HepG2 (cell line): ENCODE results near the gene GSAP. TPM values are rescaled to one million over a fixed set of nuclear protein-coding genes. Genes with fewer than 3 reads are reported as not detected.

Experiments used
- ERF ChIP-seq: IDR thresholded peaks from 2 replicates; pipeline ENCODE4 v1.6.1; 2018; ENCODE audit warnings: missing biosample characterization, missing genetic modification reagents
- HOXD1 ChIP-seq: sonication (generic); formaldehyde crosslinking; IDR thresholded peaks from 2 replicates; pipeline ENCODE4 v1.5.0; 2020; ENCODE audit warnings: missing genetic modification reagents
- PHF20 ChIP-seq: sonication (generic); formaldehyde crosslinking; IDR thresholded peaks from 2 replicates; pipeline ENCODE4 v1.5.0; 2020; ENCODE audit warnings: mild to moderate bottlenecking, missing genetic modification reagents
- ZFP36 ChIP-seq: fragments of 150-350 bp; IDR thresholded peaks from 2 replicates; pipeline ENCODE4 v1.6.1; 2018; ENCODE audit warnings: borderline replicate concordance, low read length, low read depth; ENCODE audit not compliant: partially characterized antibody
- ZNF431 ChIP-seq: sonication (generic); formaldehyde crosslinking; IDR thresholded peaks from 2 replicates; pipeline ENCODE4 v1.9.0; 2022; ENCODE audit warnings: missing genetic modification reagents, low read depth, mild to moderate bottlenecking, borderline replicate concordance
- ZNF75D ChIP-seq: sonication (generic); formaldehyde crosslinking; IDR thresholded peaks from 2 replicates; pipeline ENCODE4 v1.8.1; 2023; ENCODE audit warnings: missing genetic modification reagents, mild to moderate bottlenecking, borderline replicate concordance
- polyA plus RNA-seq, 8 experiments: library from polyadenylated mRNA; depleted of rRNA in 3 of 8; stranded (reverse) in 7 of 8; unstranded in 1 of 8; fragments of >200 nt; fragmentation: Illumina TruSeq in 4 of 8; extraction: Trizol in 4 of 8; gene quantifications; 2 replicates each; pipeline versions ENCODE4 v1.2.1 to v1.2.3, GENCODE V29; 2011 to 2016; ENCODE audit warnings: low read depth in 4 of 8, missing spikeins in 1 of 8, mixed read lengths in 1 of 8; ENCODE audit not compliant: insufficient read depth in 1 of 8
- total RNA-seq, 5 experiments: library from RNA; depleted of rRNA; stranded (reverse); fragments of >200 nt; fragmentation: Illumina TruSeq; extraction: Trizol; gene quantifications; 2 replicates each; pipeline ENCODE4 v1.2.3, GENCODE V29; 2016; ENCODE audit warnings: low read depth in 1 of 5
- TF ChIP-seq, protein P1 (sequence below): sonication (generic); formaldehyde crosslinking; IDR thresholded peaks from 2 replicates; pipeline ENCODE4 v1.5.1; 2020; ENCODE audit warnings: missing genetic modification reagents, mild to moderate bottlenecking, borderline replicate concordance
- TF ChIP-seq, protein P2 (sequence below): sonication (generic); formaldehyde crosslinking; IDR thresholded peaks from 2 replicates; pipeline ENCODE4 v1.4.0; 2020; ENCODE audit warnings: missing genetic modification reagents, borderline replicate concordance
- TF ChIP-seq, protein P3 (sequence below): sonication (generic); formaldehyde crosslinking; IDR thresholded peaks from 2 replicates; pipeline ENCODE4 v1.5.0; 2020; ENCODE audit warnings: mild to moderate bottlenecking, missing genetic modification reagents, moderate library complexity
- TF ChIP-seq, protein P4 (sequence below): sonication (generic); formaldehyde crosslinking; IDR thresholded peaks from 2 replicates; pipeline ENCODE4 v1.4.0; 2020; ENCODE audit warnings: missing genetic modification reagents
- TF ChIP-seq, protein P5 (sequence below): sonication (generic); formaldehyde crosslinking; IDR thresholded peaks from 2 replicates; pipeline ENCODE4 v1.9.0; 2021; ENCODE audit warnings: missing genetic modification reagents, borderline replicate concordance

GSAP gene
- total and polyA plus RNA-seq, 2 of the 13 experiments (the other 11 are each of a cell fraction or from before 2014, with no cell fraction given): 34.6 to 40.6 TPM

DNA sequence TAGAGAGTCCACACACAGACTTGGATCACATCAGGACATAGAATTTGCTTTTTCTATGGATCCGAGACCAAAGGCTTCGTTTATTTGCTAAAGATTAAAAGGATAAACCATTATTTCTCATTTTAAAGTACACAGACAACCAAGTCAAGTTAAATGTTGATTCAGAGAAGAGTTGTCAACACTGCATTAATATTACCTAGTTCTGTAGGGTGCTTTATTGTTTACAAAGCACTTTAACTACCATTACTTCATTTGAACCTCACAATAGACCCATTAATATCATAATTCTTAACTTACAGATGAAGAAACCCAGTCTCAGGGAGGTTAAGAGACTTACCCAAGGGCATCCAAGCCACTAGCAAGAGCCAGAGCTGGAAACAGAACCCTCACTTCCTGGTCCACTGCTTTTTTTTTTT is 43.2 kb upstream of the GSAP start (continued):
- TF ChIP-seq, protein P1, sequence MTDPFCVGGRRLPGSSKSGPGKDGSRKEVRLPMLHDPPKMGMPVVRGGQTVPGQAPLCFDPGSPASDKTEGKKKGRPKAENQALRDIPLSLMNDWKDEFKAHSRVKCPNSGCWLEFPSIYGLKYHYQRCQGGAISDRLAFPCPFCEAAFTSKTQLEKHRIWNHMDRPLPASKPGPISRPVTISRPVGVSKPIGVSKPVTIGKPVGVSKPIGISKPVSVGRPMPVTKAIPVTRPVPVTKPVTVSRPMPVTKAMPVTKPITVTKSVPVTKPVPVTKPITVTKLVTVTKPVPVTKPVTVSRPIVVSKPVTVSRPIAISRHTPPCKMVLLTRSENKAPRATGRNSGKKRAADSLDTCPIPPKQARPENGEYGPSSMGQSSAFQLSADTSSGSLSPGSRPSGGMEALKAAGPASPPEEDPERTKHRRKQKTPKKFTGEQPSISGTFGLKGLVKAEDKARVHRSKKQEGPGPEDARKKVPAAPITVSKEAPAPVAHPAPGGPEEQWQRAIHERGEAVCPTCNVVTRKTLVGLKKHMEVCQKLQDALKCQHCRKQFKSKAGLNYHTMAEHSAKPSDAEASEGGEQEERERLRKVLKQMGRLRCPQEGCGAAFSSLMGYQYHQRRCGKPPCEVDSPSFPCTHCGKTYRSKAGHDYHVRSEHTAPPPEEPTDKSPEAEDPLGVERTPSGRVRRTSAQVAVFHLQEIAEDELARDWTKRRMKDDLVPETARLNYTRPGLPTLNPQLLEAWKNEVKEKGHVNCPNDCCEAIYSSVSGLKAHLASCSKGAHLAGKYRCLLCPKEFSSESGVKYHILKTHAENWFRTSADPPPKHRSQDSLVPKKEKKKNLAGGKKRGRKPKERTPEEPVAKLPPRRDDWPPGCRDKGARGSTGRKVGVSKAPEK (CRISPR knock-in tag): no peak
- TF ChIP-seq ZNF431 (no peak), PHF20 (CRISPR knock-in tag) (no peak), ERF (CRISPR knock-in tag) (no peak), ZNF75D (CRISPR knock-in tag) (no peak), HOXD1 (no peak), ZFP36 (no peak)
- TF ChIP-seq, protein P2, sequence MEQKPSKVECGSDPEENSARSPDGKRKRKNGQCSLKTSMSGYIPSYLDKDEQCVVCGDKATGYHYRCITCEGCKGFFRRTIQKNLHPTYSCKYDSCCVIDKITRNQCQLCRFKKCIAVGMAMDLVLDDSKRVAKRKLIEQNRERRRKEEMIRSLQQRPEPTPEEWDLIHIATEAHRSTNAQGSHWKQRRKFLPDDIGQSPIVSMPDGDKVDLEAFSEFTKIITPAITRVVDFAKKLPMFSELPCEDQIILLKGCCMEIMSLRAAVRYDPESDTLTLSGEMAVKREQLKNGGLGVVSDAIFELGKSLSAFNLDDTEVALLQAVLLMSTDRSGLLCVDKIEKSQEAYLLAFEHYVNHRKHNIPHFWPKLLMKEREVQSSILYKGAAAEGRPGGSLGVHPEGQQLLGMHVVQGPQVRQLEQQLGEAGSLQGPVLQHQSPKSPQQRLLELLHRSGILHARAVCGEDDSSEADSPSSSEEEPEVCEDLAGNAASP: peak; percentile 84; the same call in 1 of the 2 replicates
- TF ChIP-seq, protein P3, sequence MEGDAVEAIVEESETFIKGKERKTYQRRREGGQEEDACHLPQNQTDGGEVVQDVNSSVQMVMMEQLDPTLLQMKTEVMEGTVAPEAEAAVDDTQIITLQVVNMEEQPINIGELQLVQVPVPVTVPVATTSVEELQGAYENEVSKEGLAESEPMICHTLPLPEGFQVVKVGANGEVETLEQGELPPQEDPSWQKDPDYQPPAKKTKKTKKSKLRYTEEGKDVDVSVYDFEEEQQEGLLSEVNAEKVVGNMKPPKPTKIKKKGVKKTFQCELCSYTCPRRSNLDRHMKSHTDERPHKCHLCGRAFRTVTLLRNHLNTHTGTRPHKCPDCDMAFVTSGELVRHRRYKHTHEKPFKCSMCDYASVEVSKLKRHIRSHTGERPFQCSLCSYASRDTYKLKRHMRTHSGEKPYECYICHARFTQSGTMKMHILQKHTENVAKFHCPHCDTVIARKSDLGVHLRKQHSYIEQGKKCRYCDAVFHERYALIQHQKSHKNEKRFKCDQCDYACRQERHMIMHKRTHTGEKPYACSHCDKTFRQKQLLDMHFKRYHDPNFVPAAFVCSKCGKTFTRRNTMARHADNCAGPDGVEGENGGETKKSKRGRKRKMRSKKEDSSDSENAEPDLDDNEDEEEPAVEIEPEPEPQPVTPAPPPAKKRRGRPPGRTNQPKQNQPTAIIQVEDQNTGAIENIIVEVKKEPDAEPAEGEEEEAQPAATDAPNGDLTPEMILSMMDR: no peak
- TF ChIP-seq, protein P4, sequence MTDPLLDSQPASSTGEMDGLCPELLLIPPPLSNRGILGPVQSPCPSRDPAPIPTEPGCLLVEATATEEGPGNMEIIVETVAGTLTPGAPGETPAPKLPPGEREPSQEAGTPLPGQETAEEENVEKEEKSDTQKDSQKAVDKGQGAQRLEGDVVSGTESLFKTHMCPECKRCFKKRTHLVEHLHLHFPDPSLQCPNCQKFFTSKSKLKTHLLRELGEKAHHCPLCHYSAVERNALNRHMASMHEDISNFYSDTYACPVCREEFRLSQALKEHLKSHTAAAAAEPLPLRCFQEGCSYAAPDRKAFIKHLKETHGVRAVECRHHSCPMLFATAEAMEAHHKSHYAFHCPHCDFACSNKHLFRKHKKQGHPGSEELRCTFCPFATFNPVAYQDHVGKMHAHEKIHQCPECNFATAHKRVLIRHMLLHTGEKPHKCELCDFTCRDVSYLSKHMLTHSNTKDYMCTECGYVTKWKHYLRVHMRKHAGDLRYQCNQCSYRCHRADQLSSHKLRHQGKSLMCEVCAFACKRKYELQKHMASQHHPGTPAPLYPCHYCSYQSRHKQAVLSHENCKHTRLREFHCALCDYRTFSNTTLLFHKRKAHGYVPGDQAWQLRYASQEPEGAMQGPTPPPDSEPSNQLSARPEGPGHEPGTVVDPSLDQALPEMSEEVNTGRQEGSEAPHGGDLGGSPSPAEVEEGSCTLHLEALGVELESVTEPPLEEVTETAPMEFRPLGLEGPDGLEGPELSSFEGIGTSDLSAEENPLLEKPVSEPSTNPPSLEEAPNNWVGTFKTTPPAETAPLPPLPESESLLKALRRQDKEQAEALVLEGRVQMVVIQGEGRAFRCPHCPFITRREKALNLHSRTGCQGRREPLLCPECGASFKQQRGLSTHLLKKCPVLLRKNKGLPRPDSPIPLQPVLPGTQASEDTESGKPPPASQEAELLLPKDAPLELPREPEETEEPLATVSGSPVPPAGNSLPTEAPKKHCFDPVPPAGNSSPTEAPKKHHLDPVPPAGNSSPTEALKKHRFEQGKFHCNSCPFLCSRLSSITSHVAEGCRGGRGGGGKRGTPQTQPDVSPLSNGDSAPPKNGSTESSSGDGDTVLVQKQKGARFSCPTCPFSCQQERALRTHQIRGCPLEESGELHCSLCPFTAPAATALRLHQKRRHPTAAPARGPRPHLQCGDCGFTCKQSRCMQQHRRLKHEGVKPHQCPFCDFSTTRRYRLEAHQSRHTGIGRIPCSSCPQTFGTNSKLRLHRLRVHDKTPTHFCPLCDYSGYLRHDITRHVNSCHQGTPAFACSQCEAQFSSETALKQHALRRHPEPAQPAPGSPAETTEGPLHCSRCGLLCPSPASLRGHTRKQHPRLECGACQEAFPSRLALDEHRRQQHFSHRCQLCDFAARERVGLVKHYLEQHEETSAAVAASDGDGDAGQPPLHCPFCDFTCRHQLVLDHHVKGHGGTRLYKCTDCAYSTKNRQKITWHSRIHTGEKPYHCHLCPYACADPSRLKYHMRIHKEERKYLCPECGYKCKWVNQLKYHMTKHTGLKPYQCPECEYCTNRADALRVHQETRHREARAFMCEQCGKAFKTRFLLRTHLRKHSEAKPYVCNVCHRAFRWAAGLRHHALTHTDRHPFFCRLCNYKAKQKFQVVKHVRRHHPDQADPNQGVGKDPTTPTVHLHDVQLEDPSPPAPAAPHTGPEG (CRISPR knock-in tag): no peak
- TF ChIP-seq, protein P5, sequence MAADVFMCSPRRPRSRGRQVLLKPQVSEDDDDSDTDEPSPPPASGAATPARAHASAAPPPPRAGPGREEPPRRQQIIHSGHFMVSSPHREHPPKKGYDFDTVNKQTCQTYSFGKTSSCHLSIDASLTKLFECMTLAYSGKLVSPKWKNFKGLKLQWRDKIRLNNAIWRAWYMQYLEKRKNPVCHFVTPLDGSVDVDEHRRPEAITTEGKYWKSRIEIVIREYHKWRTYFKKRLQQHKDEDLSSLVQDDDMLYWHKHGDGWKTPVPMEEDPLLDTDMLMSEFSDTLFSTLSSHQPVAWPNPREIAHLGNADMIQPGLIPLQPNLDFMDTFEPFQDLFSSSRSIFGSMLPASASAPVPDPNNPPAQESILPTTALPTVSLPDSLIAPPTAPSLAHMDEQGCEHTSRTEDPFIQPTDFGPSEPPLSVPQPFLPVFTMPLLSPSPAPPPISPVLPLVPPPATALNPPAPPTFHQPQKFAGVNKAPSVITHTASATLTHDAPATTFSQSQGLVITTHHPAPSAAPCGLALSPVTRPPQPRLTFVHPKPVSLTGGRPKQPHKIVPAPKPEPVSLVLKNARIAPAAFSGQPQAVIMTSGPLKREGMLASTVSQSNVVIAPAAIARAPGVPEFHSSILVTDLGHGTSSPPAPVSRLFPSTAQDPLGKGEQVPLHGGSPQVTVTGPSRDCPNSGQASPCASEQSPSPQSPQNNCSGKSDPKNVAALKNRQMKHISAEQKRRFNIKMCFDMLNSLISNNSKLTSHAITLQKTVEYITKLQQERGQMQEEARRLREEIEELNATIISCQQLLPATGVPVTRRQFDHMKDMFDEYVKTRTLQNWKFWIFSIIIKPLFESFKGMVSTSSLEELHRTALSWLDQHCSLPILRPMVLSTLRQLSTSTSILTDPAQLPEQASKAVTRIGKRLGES (CRISPR knock-in tag): no peak
